Activated CD8-positive, alpha-beta T cell treated with anti-CD3 and anti-CD28 coated beads, Interleukin-2, amount 10 ng/mL, durations not matched to agents 7 days and 5 days (primary cell): ENCODE results near the gene PRSS38. TPM values are rescaled to one million over a fixed set of nuclear protein-coding genes. Genes with fewer than 3 reads are reported as not detected.

Experiments used
- ATAC-seq: fragments of 150-1000 bp; cut with Tn5 transposase; one replicate; pipeline ENCODE4 v1.10.0; 2021; ENCODE audit warnings: moderate library complexity
- CTCF ChIA-PET: fragments of 350-600 bp; sonication (Branson Sonifier 250); formaldehyde crosslinking; loops from one replicate; lab custom pipeline; 2021; ENCODE audit warnings: antibody characterized with exemption; lab: Charles Lee
- POLR2A ChIA-PET: fragments of 350-600 bp; sonication (Branson Sonifier 250); formaldehyde crosslinking; loops from one replicate; lab custom pipeline; 2021; ENCODE audit warnings: antibody characterized with exemption; lab: Charles Lee
- DNase-seq: peaks from one replicate; pipeline ENCODE4 v3.0.0-alpha.2; 2020
- H3K27ac Mint-ChIP-seq: one replicate; pipeline ENCODE4 v1.8.0; 2021; ENCODE audit warnings: mild to moderate bottlenecking, mixed read lengths
- H3K27me3 Mint-ChIP-seq: one replicate; pipeline ENCODE4 v1.8.0; 2021; ENCODE audit warnings: low read depth, mixed read lengths
- H3K36me3 Mint-ChIP-seq: one replicate; pipeline ENCODE4 v1.8.0; 2021; ENCODE audit warnings: low read depth, mixed read lengths
- H3K4me1 Mint-ChIP-seq: one replicate; pipeline ENCODE4 v1.8.0; 2021; ENCODE audit warnings: low read depth, mixed read lengths
- H3K4me3 Mint-ChIP-seq: one replicate; pipeline ENCODE4 v1.8.0; 2021; ENCODE audit warnings: mild to moderate bottlenecking, mixed read lengths
- H3K9me3 Mint-ChIP-seq: one replicate; pipeline ENCODE4 v1.8.0; 2022; ENCODE audit warnings: mixed read lengths; ENCODE audit not compliant: insufficient read depth
- total RNA-seq, 2 experiments: library from RNA; stranded (reverse); gene quantifications; one replicate each; pipeline ENCODE4 v1.2.3, GENCODE V29; 2021

The PRSS38 gene
- total RNA-seq, 2 experiments from 2014 or later: not detected

DNA sequence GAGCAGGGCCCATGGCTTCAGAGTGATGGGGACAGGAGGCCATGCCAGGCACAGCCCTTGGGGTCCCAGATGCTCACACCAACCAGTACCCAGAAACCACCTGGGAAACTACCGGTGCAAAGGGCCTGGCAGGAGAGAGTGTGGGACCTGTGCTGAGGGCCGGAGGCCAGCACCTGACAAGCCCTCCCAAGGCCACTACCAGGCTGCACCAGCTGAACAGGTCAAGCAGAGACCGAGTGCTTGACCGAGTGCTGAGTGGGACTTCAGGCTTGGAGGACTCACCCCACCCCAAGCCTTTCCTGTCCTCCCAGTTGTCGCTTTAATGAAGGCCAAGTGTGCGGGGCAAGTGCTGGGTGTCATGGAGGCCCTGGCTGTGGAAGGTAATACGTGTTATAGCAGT, 43.7 kb upstream of the PRSS38 start:
- Mint-ChIP-seq H3K9me3 (no peaks in the 10 kb centered on the region), H3K4me1 (peaks cover 48% of the 10 kb centered on the region), H3K27me3 (no peaks in the 10 kb centered on the region), H3K4me3 (no peak overlapping the region), H3K36me3 (peaks cover 45% of the 10 kb centered on the region), H3K27ac (no peak overlapping the region)
- ChIA-PET CTCF (interaction anchor here (0.8 to 1.9 kb wide), 2 partner anchors 9 to 11 kb away, joined by 3 to 4 read pairs; no protein-coding TSS in a partner anchor), POLR2A (no interaction called here)
- no peak for DNase-seq
- no peak for ATAC-seq

GRCh38 chr1:227773558-227773957, 41.9 kb upstream of the PRSS38 start:
- Mint-ChIP-seq H3K36me3 (peaks cover 27% of the 10 kb centered on the region), H3K27ac (no peak overlapping the region), H3K27me3 (no peaks in the 10 kb centered on the region), H3K4me3 (no peak overlapping the region), H3K4me1 (peaks cover 33% of the 10 kb centered on the region), H3K9me3 (no peaks in the 10 kb centered on the region)
- POLR2A ChIA-PET: no interaction called here
- ATAC-seq (no peak), DNase-seq (no peak)
- CTCF ChIA-PET: interaction anchor here (0.9 to 2.7 kb wide), 5 partner anchors 10 to 15 kb away, joined by 3 to 18 read pairs (median 4); no protein-coding TSS in a partner anchor

DNA sequence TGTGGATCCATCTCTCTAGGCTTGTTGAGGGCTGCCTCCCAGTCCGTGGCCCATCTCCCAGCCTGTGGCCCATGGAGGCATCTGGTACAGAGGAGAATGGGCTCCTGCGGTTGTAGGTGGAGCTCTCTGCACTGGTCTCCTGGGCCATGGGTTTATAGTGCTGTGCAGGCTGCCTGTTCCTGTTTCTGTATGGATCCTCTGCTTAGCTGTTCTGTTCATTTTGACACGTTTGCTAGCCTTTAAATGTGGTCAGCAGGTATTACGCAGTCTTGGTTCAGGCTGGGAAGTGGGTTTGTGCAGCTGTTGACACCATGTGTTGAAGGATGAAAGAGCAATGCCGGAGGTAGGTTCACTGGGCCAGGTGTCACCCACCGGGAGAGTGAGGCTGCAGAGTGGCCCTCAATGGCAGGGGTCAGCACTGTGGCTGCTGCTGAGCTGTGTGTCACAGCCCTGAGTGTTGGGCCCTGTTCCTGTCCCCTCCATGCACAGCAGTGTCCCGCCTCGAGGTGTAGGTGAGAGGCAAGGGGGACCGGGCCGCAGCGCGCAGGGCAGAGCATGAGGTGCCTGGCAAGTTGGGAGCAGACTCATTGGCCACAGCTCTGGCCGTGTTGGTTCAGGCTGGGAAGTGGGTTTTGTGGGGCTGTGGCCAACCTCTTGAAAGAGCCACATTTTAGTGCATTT, 41.3 kb upstream of the PRSS38 start:
- Mint-ChIP-seq H3K9me3 (no peaks in the 10 kb centered on the region), H3K36me3 (peaks cover 22% of the 10 kb centered on the region), H3K4me1 (peaks cover 33% of the 10 kb centered on the region), H3K27me3 (no peaks in the 10 kb centered on the region), H3K27ac (peak overlapping the region; percentile 43), H3K4me3 (no peak overlapping the region)
- ChIA-PET CTCF (interaction anchor here (0.9 to 2.7 kb wide), 5 partner anchors 9 to 16 kb away, joined by 3 to 18 read pairs (median 4); no protein-coding TSS in a partner anchor), POLR2A (interaction anchor here (1.0 kb wide), 1 partner anchor 308 kb away, joined by 3 read pairs; the partner anchor contains the start of gene ARF1)
- DNase-seq (peak; percentile 71), ATAC-seq (peak; percentile 85)

- ATAC-seq (no peak), DNase-seq (no peak)
- Mint-ChIP-seq H3K36me3 (peaks cover 22% of the 10 kb centered on the region), H3K9me3 (no peaks in the 10 kb centered on the region), H3K4me1 (peaks cover 33% of the 10 kb centered on the region), H3K4me3 (no peak overlapping the region), H3K27ac (no peak overlapping the region), H3K27me3 (no peaks in the 10 kb centered on the region)
- POLR2A ChIA-PET: interaction anchor here (1.0 kb wide), 1 partner anchor 307 kb away, joined by 3 read pairs; the partner anchor contains the start of gene ARF1
- CTCF ChIA-PET: interaction anchor here (0.9 to 2.7 kb wide), 3 partner anchors 9 to 13 kb away, joined by 3 to 18 read pairs (median 4); no protein-coding TSS in a partner anchor
These were observed 40.4 kb upstream of the PRSS38 start for GRCh38 chr1:227774821-227775661.

- ChIA-PET CTCF (interaction anchor here (2.7 kb wide), 1 partner anchor 13 kb away, joined by 18 read pairs; no protein-coding TSS in a partner anchor), POLR2A (no interaction called here)
- no peaks in the 10 kb centered on the region for H3K9me3 Mint-ChIP-seq
- H3K27ac Mint-ChIP-seq: no peak overlapping the region
- no peaks in the 10 kb centered on the region for H3K27me3 Mint-ChIP-seq
- H3K4me1 Mint-ChIP-seq: peaks cover 33% of the 10 kb centered on the region
- ATAC-seq (no peak), DNase-seq (no peak)
- no peak overlapping the region for H3K4me3 Mint-ChIP-seq
- H3K36me3 Mint-ChIP-seq: peaks cover 22% of the 10 kb centered on the region
These were observed 39.6 kb upstream of the PRSS38 start for GRCh38 chr1:227775841-227776240.

- no peak overlapping the region for H3K4me3 Mint-ChIP-seq
- CTCF ChIA-PET: no interaction called here
- POLR2A ChIA-PET: no interaction called here
- no peaks in the 10 kb centered on the region for H3K9me3 Mint-ChIP-seq
- no peaks in the 10 kb centered on the region for H3K27me3 Mint-ChIP-seq
- H3K4me1 Mint-ChIP-seq: peaks cover 33% of the 10 kb centered on the region
- DNase-seq: no peak
- no peak overlapping the region for H3K27ac Mint-ChIP-seq
- peaks cover 22% of the 10 kb centered on the region for H3K36me3 Mint-ChIP-seq
- ATAC-seq: no peak
These were observed 39.1 kb upstream of the PRSS38 start for GRCh38 chr1:227776331-227776771.

DNA sequence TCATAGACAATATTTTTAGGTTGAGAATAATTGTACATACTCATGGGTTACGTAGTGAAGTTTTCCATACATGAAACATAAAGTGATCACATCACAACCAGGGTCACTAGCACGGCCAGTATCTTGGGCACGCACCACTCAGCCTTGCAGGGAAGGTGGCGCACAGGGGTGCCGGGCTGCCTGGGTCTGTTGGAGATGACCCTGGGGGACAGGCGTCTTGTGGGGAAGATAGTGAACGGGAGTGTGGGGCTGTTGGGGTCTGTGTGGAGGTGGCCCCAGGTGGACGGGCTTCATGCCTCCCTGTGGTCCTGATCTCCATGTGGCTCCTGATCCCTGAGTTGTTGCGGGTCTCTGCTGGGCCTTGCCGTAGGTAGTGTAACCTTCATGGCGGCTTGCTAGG, 38.3 kb upstream of the PRSS38 start:
- no peaks in the 10 kb centered on the region for H3K27me3 Mint-ChIP-seq
- no peak for DNase-seq
- H3K27ac Mint-ChIP-seq: no peak overlapping the region
- no peaks in the 10 kb centered on the region for H3K9me3 Mint-ChIP-seq
- H3K4me1 Mint-ChIP-seq: peaks cover 33% of the 10 kb centered on the region
- POLR2A ChIA-PET: no interaction called here
- peaks cover 19% of the 10 kb centered on the region for H3K36me3 Mint-ChIP-seq
- CTCF ChIA-PET: no interaction called here
- H3K4me3 Mint-ChIP-seq: no peak overlapping the region
- no peak for ATAC-seq

- ATAC-seq: no peak
- no peaks in the 10 kb centered on the region for H3K9me3 Mint-ChIP-seq
- POLR2A ChIA-PET: no interaction called here
- H3K36me3 Mint-ChIP-seq: peaks cover 17% of the 10 kb centered on the region
- H3K4me1 Mint-ChIP-seq: peaks cover 28% of the 10 kb centered on the region
- no peaks in the 10 kb centered on the region for H3K27me3 Mint-ChIP-seq
- no peak overlapping the region for H3K27ac Mint-ChIP-seq
- DNase-seq: no peak
- CTCF ChIA-PET: no interaction called here
- H3K4me3 Mint-ChIP-seq: no peak overlapping the region
These were observed 37.8 kb upstream of the PRSS38 start for GRCh38 chr1:227777646-227778045.

DNA sequence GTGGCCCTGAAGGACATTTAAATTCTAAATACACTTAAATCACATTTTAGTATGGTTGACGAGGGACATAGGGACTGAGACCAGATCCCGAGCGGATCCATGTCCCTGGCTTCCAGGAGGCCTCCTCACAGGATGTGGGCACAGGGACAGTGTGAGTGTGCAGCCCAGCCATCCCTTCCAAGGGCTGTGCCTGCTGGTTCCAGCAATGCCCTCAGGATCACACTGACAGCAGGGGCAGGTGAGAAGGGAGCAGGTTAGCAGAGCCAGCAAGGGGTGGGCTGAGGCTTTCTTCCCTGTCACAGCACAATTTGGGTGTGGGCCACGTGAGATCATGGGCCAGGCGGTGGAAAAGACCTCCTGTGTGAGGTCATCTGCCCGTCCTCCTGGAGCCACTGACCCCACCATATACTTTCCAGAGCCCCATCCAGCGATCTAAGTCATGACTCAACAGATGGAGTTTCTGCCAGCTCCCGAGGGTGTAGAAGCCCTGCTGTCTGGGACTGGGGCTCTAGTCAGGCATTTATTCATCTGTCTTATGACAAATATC, 37.0 kb upstream of the PRSS38 start:
- CTCF ChIA-PET: no interaction called here
- H3K27ac Mint-ChIP-seq: no peak overlapping the region
- ATAC-seq: no peak

GRCh38 chr1:227779021-227779441, 36.4 kb upstream of the PRSS38 start:
- Mint-ChIP-seq H3K27me3 (no peaks in the 10 kb centered on the region), H3K27ac (no peak overlapping the region), H3K4me3 (no peak overlapping the region), H3K4me1 (peaks cover 18% of the 10 kb centered on the region), H3K36me3 (peaks cover 15% of the 10 kb centered on the region), H3K9me3 (no peaks in the 10 kb centered on the region)
- CTCF ChIA-PET: no interaction called here
- no peak for ATAC-seq
- no peak for DNase-seq
- POLR2A ChIA-PET: no interaction called here

More for the DNA sequence above, 37.0 kb upstream of the PRSS38 start:
- Mint-ChIP-seq H3K36me3 (peaks cover 17% of the 10 kb centered on the region), H3K4me1 (peaks cover 23% of the 10 kb centered on the region), H3K9me3 (no peaks in the 10 kb centered on the region), H3K27me3 (no peaks in the 10 kb centered on the region), H3K4me3 (no peak overlapping the region)
- POLR2A ChIA-PET: no interaction called here
- no peak for DNase-seq

GRCh38 chr1:227779685-227780084, 35.8 kb upstream of the PRSS38 start:
- Mint-ChIP-seq H3K36me3 (peaks cover 11% of the 10 kb centered on the region), H3K27ac (no peak overlapping the region), H3K4me3 (no peak overlapping the region), H3K4me1 (peaks cover 11% of the 10 kb centered on the region), H3K9me3 (no peaks in the 10 kb centered on the region), H3K27me3 (no peaks in the 10 kb centered on the region)
- no peak for ATAC-seq
- no peak for DNase-seq
- POLR2A ChIA-PET: no interaction called here
- CTCF ChIA-PET: no interaction called here
